OCI-LY1 (cell line): ENCODE measurements around the gene C1orf159.

Experiments
- H2AFZ ChIP-seq: fragments of 200-600 bp; sonication (generic), shearing (Covaris generic); 2 replicates; pipeline ENCODE4 v1.6.0; 2014; ENCODE audit warnings: antibody characterized with exemption, mild to moderate bottlenecking, low read length
- H3F3A ChIP-seq: fragments of 200-600 bp; sonication (generic), shearing (Covaris generic); 2 replicates; pipeline ENCODE4 v1.6.0; 2014; ENCODE audit warnings: mild to moderate bottlenecking, antibody characterized with exemption, low read length, moderate library complexity; ENCODE audit not compliant: insufficient read depth
- H3K27ac ChIP-seq: fragments of 200-600 bp; sonication (generic); 2 replicates; pipeline ENCODE4 v1.5.1; 2014; ENCODE audit warnings: low read length, mixed run types, mild to moderate bottlenecking, low read depth; ENCODE audit not compliant: poor library complexity, severe bottlenecking
- H3K27me3 ChIP-seq: fragments of 200-600 bp; sonication (generic); 2 replicates; pipeline ENCODE4 v1.6.0; 2014; ENCODE audit warnings: antibody characterized with exemption, mild to moderate bottlenecking, low read length, moderate library complexity; ENCODE audit not compliant: insufficient read depth
- H3K36me3 ChIP-seq: fragments of 200-600 bp; sonication (generic); 2 replicates; pipeline ENCODE4 v1.6.1; 2014; ENCODE audit warnings: mild to moderate bottlenecking, antibody characterized with exemption, low read length, moderate library complexity, mixed read lengths; ENCODE audit not compliant: insufficient read depth
- H3K4me1 ChIP-seq: fragments of 200-600 bp; sonication (generic); 2 replicates; pipeline ENCODE4 v1.5.1; 2014; ENCODE audit warnings: mild to moderate bottlenecking, low read length, moderate library complexity; ENCODE audit not compliant: insufficient read depth, severe bottlenecking
- H3K4me2 ChIP-seq: fragments of 200-600 bp; sonication (generic), shearing (Covaris generic); 2 replicates; pipeline ENCODE4 v1.6.1; 2014; ENCODE audit warnings: low read length
- H3K4me3 ChIP-seq: fragments of 200-600 bp; sonication (generic); 2 replicates; pipeline ENCODE4 v1.5.1; 2014; ENCODE audit warnings: low read length, low read depth, mild to moderate bottlenecking, mixed read lengths; ENCODE audit not compliant: poor library complexity, severe bottlenecking
- H3K79me2 ChIP-seq: fragments of 200-600 bp; shearing (Covaris generic); 2 replicates; pipeline ENCODE4 v1.6.1; 2016; ENCODE audit warnings: mixed run types, low read length, mixed read lengths; ENCODE audit not compliant: insufficient read depth
- H3K9ac ChIP-seq: fragments of 200-600 bp; sonication (generic), shearing (Covaris generic); 2 replicates; pipeline ENCODE4 v1.6.1; 2014; ENCODE audit warnings: mild to moderate bottlenecking, low read length, mixed read lengths
- H3K9me2 ChIP-seq: fragments of 200-600 bp; sonication (generic), shearing (Covaris generic); 2 replicates; pipeline ENCODE4 v1.6.1; 2014; ENCODE audit warnings: low read depth, mild to moderate bottlenecking, low read length, mixed read lengths
- H3K9me3 ChIP-seq: fragments of 200-600 bp; shearing (Covaris generic); 2 replicates; pipeline ENCODE4 v1.6.1; 2014; ENCODE audit warnings: low read length, mixed read lengths
- H4K20me1 ChIP-seq: fragments of 200-600 bp; sonication (generic), shearing (Covaris generic); 2 replicates; pipeline ENCODE4 v1.6.0; 2016; ENCODE audit warnings: mild to moderate bottlenecking, low read length; ENCODE audit not compliant: insufficient read depth
- CTCF ChIP-seq: fragments of 200-600 bp; sonication (generic), shearing (Covaris generic); IDR thresholded peaks from 2 replicates; pipeline ENCODE4 v1.5.1; 2017; ENCODE audit warnings: mild to moderate bottlenecking, antibody characterized with exemption, low read length, moderate library complexity, mixed read lengths
- EZH2 ChIP-seq: fragments of 200-600 bp; sonication (generic), shearing (Covaris generic); IDR thresholded peaks from 2 replicates; pipeline ENCODE4 v1.8.0; 2017; ENCODE audit warnings: borderline replicate concordance, mixed run types, mild to moderate bottlenecking, antibody characterized with exemption, low read length, moderate library complexity, mixed read lengths

Gene C1orf159

GRCh38 chr1:1046767-1047166 lies 69.1 kb downstream of the C1orf159 start:
- Histone ChIP-seq H4K20me1 (no peaks in the 10 kb centered on the region), H3K79me2 (no peaks in the 10 kb centered on the region), H3K9ac (no peak overlapping the region), H3F3A (no peaks in the 10 kb centered on the region), H3K9me2 (no peaks in the 10 kb centered on the region), H3K27me3 (no peaks in the 10 kb centered on the region; the same call in 1 of the 2 replicates), H3K4me2 (no peak overlapping the region), H3K9me3 (no peaks in the 10 kb centered on the region), H3K4me3 (no peak overlapping the region), H2AFZ (no peak overlapping the region), H3K27ac (no peak overlapping the region), H3K36me3 (no peaks in the 10 kb centered on the region), H3K4me1 (no peaks in the 10 kb centered on the region)
- TF ChIP-seq EZH2 (no peak), CTCF (no peak)

- H3K4me3 ChIP-seq, result no peak overlapping the region
- no peak overlapping the region for H3K27ac ChIP-seq
- no peaks in the 10 kb centered on the region for H3K4me1 ChIP-seq
- no peaks in the 10 kb centered on the region for H3K27me3 ChIP-seq
- no peak overlapping the region for H3K4me2 ChIP-seq
- no peak for TF ChIP-seq CTCF
- TF ChIP-seq EZH2, result no peak
- no peaks in the 10 kb centered on the region for H3F3A ChIP-seq
- no peaks in the 10 kb centered on the region for H3K36me3 ChIP-seq
- H2AFZ ChIP-seq, result no peak overlapping the region
- no peaks in the 10 kb centered on the region for H3K79me2 ChIP-seq
- no peak overlapping the region for H3K9ac ChIP-seq
- no peaks in the 10 kb centered on the region for H3K9me3 ChIP-seq
- H3K9me2 ChIP-seq, result no peaks in the 10 kb centered on the region
- H4K20me1 ChIP-seq, result no peaks in the 10 kb centered on the region
Measured at GRCh38 chr1:1046243-1046642, 69.6 kb downstream of the C1orf159 start.

- Histone ChIP-seq H3K27ac (no peak overlapping the region), H3K9me3 (no peaks in the 10 kb centered on the region), H3K4me3 (no peak overlapping the region), H4K20me1 (no peaks in the 10 kb centered on the region), H3F3A (no peaks in the 10 kb centered on the region), H3K27me3 (no peaks in the 10 kb centered on the region), H2AFZ (no peak overlapping the region), H3K9me2 (no peaks in the 10 kb centered on the region), H3K79me2 (no peaks in the 10 kb centered on the region), H3K4me2 (no peak overlapping the region), H3K4me1 (no peaks in the 10 kb centered on the region), H3K36me3 (no peaks in the 10 kb centered on the region), H3K9ac (no peak overlapping the region)
- TF ChIP-seq EZH2 (no peak), CTCF (no peak)
Measured at GRCh38 chr1:1045129-1045528, 70.8 kb downstream of the C1orf159 start.
